ENCODE data around the gene TMEM131.
"Not testable (repeated sequence)": the region's sequence is repeated elsewhere in the genome, so short reads cannot be mapped to it uniquely, and the experiment has no call there.

The TMEM131 gene

GRCh38 chr2:97858442-97858841 is 137.3 kb downstream of the TMEM131 start:
- DNase-seq (ENCODE audit: low read depth): no peak

GRCh38 chr2:97857553-97857952 is 138.2 kb downstream of the TMEM131 start:
- DNase-seq (ENCODE audit: low read depth): no peak

GRCh38 chr2:97853057-97853456 is 142.7 kb downstream of the TMEM131 start:
- DNase-seq (ENCODE audit: low read depth): not testable (repeated sequence)

GRCh38 chr2:97851172-97851571 is 144.6 kb downstream of the TMEM131 start:
- DNase-seq (ENCODE audit: low read depth): no peak

GRCh38 chr2:97849881-97850528 is 145.7 kb downstream of the TMEM131 start:
- DNase-seq (ENCODE audit: low read depth): no peak

GRCh38 chr2:97848306-97848705 is 147.4 kb downstream of the TMEM131 start:
- no peak for DNase-seq (ENCODE audit: low read depth)

GRCh38 chr2:97846716-97847115 is 149.0 kb downstream of the TMEM131 start:
- DNase-seq (ENCODE audit: low read depth): not testable (repeated sequence)

GRCh38 chr2:97845818-97846217 is 149.9 kb downstream of the TMEM131 start:
- no peak for DNase-seq (ENCODE audit: low read depth)

GRCh38 chr2:97845133-97845532 is 150.6 kb downstream of the TMEM131 start:
- DNase-seq (ENCODE audit: low read depth): no peak

- no peak for DNase-seq (ENCODE audit: low read depth)
Measured at GRCh38 chr2:97844311-97844859, 151.4 kb downstream of the TMEM131 start.

GRCh38 chr2:97840198-97840597 is 155.6 kb downstream of the TMEM131 start:
- no peak for DNase-seq (ENCODE audit: low read depth)

- DNase-seq (ENCODE audit: low read depth): no peak
Measured at GRCh38 chr2:97834610-97835009, 161.1 kb downstream of the TMEM131 start.

- DNase-seq (ENCODE audit: low read depth): no peak
Measured at GRCh38 chr2:97831121-97831520, 164.6 kb downstream of the TMEM131 start.

GRCh38 chr2:97829255-97829654 is 166.5 kb downstream of the TMEM131 start:
- not testable (repeated sequence) for DNase-seq (ENCODE audit: low read depth)

- DNase-seq (ENCODE audit: low read depth): not testable (repeated sequence)
Measured at GRCh38 chr2:97827013-97827412, 168.7 kb downstream of the TMEM131 start.

- not testable (repeated sequence) for DNase-seq (ENCODE audit: low read depth)
Measured at GRCh38 chr2:97826266-97826847, 169.4 kb downstream of the TMEM131 start.

- not testable (repeated sequence) for DNase-seq (ENCODE audit: low read depth)
Measured at GRCh38 chr2:97824011-97824410, 171.7 kb downstream of the TMEM131 start.

- not testable (repeated sequence) for DNase-seq (ENCODE audit: low read depth)
Measured at GRCh38 chr2:97821862-97822261, 173.9 kb downstream of the TMEM131 start.

GRCh38 chr2:97819754-97820153 is 176.0 kb downstream of the TMEM131 start:
- no peak for DNase-seq (ENCODE audit: low read depth)

- DNase-seq (ENCODE audit: low read depth): no peak
Measured at GRCh38 chr2:97816411-97816810, 179.3 kb downstream of the TMEM131 start.

GRCh38 chr2:97812931-97813330 is 182.8 kb downstream of the TMEM131 start:
- no peak for DNase-seq (ENCODE audit: low read depth)

- DNase-seq (ENCODE audit: low read depth): no peak
Measured at GRCh38 chr2:97808816-97809215, 186.9 kb downstream of the TMEM131 start.

All from T follicular helper cell (primary cell).